GM23248 (cell line): Measurements from ENCODE around the gene FAM241B.

Source experiments
- EZH2 ChIP-seq: fragments of 200-600 bp; sonication (generic); IDR thresholded peaks from 2 replicates; pipeline ENCODE4 v1.6.1; 2018; ENCODE audit warnings: antibody characterized with exemption, mild to moderate bottlenecking; ENCODE audit not compliant: insufficient read depth, poor library complexity, severe bottlenecking
- EZH2phosphoT487 ChIP-seq: fragments of 200-600 bp; sonication (generic); IDR thresholded peaks from 2 replicates; pipeline ENCODE4 v1.6.1; 2018; ENCODE audit warnings: antibody characterized with exemption, moderate library complexity, mild to moderate bottlenecking, low read depth; ENCODE audit not compliant: insufficient read depth

DNA sequence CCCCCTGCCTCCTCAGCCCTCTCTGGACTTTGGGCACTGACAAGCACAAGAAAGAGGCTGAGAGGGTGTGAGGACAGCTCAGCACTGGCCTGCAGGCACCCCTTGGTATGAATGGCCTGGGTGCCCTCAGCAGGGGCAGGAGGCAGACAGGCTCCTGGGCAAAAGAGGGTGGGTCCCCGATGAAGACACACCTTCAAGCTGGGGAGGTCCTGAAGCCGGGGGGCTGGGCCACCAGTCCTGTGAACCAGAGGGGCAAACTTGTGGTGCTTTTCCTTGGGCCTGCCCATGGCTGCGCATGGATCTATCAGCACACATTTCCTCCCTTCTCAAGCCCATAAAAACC, 22.8 kb downstream of the FAM241B start:
- TF ChIP-seq EZH2phosphoT487 (no peak), EZH2 (no peak)
